GM21717 (cell line): Measurements from ENCODE around the gene STARD6.
A peak's percentile ranks its signal among the peaks of the same experiment; 100 is the strongest.
"Not testable (repeated sequence)": the region's sequence is repeated elsewhere in the genome, so short reads cannot be mapped to it uniquely, and the experiment has no call there.

Source experiments
- ATAC-seq: cut with Tn5 transposase; IDR thresholded peaks from one replicate; pipeline ENCODE4 v1.9.1; 2021; ENCODE audit warnings: mild to moderate bottlenecking, moderate library complexity; ENCODE audit not compliant: unreplicated experiment

Gene STARD6, protein sequence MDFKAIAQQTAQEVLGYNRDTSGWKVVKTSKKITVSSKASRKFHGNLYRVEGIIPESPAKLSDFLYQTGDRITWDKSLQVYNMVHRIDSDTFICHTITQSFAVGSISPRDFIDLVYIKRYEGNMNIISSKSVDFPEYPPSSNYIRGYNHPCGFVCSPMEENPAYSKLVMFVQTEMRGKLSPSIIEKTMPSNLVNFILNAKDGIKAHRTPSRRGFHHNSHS

DNA sequence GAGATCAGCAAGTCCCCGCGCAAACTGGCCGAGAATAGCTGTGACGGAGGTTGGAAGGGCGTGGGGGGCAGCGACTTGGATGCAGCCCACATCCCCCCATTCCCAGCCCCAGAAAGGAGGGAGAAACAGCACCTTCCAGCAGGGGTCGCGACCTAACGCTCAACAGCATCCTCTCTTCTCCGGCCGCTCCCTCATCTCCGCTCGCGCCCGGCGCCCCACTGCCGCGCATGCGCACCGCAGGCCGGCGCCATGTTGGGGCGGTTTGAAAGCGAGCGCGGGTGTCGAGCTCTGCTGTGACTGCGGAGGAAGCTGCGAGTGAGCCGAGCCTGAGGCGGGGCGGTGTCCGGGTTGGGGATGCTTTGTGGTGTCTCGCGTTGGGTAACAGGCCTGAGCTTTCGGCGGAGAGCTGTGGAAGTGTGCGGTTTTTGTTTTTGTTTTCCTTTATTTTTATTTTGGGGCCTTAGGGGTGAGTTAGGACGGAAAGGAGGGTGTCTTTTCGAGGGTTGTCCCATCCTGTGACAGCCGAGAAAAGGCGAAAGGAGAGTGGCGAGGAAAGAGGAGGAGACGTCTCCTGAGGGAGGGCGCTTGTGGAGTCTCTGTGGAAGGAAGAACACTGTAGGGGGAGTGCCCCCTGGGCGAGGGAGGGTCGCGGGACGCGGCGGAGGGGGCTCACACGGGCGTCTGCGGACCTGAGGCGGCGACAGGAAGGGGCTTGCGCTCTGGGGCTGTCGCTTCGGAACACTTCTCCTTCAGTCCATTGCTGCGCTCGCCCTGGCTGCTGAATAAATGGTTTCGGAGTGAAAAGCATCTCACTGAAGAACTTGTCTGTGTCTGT, at the start of gene STARD6, which contains the start of gene C18orf54:
Gene STARD6 (minus strand): TSS at position 199 of the 835 bp plus-strand sequence. CDS start 3,285 bp downstream, outside the sequence.
Gene C18orf54 (plus strand): TSS at position 247 of the 835 bp plus-strand sequence. CDS start 2,667 bp downstream, outside the sequence.
- ATAC-seq = peak; percentile 93

DNA sequence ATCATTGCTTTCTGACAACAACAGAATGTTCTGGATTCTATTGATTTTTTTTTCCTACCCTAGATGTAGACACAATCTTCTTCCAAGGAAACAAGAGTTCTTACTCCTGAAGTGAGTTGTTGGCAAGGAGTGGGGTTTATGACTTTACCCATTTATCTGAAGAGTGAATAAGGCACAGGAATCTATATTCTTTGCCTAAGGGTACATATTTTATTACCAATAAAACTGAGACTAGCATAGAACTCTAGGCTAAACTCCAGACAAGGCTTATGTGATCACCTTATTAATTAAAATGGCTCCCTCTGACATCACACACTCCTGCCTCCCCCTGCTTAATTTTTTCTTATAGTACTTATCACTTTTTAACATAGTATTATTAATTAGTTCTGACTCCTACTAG, 47.6 kb upstream of the STARD6 start:
- no peak for ATAC-seq

DNA sequence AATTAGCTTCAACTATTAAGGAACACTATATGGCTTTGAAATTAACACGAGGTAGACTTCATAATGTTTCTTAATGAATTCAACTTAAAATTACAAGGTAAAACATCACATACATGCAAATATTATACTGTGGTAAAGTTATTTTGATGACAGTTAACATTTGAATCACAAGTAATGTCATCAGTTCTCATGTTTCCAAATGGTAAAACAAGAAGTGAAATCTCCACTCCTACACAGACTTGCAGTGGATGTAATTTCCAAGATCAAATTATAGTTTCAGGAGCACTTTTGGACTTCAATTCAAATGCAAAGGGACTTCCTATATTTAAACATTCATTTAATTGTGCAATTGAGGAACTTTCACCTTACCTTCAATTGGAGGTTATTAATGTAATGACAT, 39.1 kb upstream of the STARD6 start:
- no peak for ATAC-seq

DNA sequence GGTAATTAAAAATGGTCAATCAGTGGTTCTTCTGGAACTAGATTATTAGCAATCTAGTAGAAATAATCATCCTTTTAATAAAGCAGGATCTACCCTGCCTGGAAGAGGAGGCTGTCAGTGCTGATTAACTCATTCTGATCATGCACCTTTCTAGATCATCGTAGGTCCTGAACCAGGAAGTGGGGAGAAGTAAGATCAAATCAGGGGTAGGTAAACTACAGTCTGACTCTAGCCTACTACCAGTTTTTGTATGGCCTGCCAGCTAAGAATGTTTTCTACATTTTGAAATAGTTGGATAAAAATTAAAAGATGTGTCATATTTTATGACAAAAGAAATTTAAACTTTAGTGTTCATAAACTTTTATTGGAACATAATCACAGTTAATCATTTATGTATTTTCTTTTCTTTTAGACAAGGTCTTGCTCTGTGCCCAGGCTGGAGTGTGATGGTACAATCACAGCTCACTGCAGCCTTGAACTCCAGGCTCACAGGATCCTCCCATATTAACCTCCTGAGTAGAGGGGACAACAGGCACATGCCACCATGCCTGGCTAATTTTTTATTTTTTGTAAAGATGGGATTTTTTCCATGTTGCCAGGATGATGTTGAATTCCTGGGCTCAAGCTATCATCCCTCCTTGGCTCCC, 36.1 kb upstream of the STARD6 start:
- no peak for ATAC-seq

DNA sequence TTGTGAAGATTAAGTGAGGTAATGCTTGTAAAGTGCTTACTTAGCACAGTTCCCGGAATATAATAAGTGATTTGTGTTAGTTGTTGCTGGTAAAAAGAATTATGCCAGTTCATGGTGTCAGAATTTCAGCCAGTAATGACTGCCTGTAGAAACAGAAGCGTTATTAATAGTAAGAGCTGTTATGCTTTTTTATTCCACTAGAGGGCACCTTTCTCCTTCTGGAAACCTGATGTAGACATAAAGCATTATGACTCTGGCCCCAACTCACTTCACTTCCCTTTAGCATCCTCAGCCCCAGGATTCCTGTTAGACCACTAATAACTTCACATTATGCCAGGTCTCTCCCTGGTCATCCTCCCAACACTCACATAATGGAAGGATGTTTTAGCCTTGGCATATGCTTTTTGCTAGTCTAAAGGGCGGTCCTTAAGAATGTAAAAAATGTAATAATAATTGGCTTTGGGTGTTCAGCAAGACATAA, 34.9 kb upstream of the STARD6 start:
- peak; percentile 46 for ATAC-seq

DNA sequence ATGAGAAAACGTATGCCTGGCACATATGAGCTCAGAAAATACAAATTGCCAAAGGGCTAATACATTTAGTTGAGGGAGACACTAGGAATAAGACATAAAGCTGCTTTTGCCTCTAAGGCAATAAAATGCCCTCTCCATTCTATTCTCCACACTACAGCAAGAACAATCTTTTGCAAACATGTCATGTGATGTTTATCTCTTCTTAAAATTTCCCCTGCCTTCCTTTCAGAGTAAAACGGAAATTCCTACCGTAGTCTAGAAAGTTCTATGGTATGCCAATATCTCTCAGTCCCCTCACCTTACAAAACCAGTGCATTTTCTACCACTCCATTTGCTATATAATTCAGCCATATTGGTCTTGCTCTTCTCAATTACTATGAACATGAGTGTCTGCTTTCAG, 33.2 kb upstream of the STARD6 start:
- ATAC-seq = no peak

DNA sequence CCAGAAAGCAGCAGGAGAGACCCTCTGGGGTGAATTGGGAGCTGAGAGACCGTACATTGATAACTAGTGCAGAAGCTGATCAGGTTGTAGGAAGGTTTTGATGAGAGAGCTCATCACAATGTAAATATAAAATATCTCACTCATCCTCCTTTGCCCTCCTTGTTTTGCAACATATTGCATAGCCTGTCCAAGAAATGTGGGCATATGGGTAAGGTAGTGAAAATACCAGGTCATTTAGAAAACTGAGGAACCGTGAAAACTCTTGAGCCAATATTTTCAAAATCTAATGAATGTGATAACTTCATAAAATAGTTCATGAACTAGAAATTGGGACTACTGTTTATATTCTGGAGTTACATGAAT, 31.5 kb upstream of the STARD6 start:
- ATAC-seq = peak; percentile 6

DNA sequence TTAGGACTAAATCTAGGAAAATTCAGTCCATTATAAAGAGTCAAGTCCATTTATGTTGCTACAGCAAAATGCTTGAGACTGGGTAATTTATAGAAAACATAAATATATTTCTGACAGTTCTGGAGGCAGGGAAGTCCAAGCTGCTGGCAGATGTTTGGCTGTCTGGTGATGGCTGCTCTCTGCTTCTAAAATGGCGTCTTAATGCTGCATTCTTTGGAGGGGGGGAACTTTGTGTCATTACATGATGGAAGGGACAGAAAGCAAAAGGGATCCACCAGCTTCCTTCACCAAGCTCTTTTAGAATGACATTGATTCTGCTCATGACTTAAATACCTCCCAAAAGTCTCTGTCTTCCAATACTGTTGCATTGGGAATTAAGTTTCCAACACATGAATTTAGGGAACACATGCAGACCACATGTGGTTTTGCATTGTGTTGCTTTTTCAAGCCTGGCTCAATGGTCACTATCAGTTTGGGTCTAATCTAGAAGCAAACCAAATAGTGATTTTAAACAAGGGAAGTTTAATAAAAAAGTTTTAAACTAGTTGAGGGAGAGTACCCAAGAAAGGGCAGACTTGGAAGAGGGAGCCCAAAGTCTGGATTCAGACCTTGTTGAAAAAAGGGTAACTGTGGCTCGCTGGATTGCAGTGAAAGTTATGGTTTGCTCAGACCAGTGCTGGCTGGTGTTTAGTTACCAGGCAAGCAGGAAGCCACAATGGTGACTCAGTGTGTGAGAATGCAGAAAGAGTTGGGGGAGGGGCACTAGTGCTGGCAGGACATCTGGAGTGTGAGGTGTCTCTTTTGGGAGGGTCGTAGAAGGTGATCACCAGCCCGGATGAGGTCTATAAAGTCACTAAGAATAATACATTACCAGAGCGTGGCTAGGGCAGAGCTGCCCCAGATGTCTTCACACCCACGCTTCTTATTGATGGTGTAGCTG, 30.8 kb upstream of the STARD6 start:
- peak; percentile 96 for ATAC-seq

DNA sequence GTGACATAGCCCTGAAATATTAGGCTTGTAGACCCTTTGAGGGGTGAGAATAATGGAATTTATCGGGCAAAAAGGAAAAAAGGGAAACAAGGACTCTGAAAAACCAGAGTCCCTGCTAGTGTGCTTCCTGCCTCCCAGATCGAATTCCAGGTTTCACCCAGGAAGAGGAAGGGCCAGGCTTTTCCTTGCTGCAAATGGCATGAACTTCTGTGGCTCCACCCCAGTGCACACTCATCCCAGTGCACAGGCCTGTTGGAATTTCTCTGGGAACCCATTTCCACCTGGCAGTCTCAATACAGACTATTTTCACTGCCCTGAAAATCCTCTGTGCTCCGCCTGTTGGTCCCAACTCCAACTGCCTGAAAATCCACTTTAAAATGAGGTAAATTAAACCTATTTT, 30.0 kb upstream of the STARD6 start:
- ATAC-seq = no peak

DNA sequence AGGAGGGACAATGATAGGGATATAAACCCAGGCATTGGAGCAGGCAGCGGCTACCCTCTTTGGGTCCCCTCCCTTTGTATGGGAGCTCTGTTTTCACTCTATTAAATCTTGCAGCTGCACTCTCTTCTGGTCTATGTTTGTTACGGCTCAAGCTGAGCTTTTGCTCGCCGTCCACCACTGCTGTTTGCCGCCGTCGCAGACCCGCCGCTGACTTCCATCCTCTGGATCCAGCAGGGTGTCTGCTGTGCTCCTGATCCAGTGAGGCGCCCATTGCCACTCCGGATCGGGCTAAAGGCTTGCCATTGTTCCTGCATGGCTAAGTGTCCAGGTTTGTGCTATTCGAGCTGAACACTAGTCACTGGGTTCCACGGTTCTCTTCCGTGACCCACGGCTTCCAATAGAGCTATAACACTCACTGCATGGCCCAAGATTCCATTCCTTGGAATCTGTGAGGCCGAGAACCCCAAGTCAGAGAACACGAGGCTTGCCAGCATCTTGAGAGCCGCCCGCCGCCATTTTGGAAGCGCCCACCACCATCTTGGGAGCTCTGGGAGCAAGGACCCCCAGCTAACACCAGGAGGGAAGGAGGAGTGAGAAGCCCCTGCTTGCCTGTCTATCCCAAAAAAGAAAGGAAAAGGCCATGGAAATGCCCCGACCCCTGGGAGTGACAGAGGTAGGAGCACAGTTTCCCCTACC, 29.3 kb upstream of the STARD6 start:
- not testable (repeated sequence) for ATAC-seq

DNA sequence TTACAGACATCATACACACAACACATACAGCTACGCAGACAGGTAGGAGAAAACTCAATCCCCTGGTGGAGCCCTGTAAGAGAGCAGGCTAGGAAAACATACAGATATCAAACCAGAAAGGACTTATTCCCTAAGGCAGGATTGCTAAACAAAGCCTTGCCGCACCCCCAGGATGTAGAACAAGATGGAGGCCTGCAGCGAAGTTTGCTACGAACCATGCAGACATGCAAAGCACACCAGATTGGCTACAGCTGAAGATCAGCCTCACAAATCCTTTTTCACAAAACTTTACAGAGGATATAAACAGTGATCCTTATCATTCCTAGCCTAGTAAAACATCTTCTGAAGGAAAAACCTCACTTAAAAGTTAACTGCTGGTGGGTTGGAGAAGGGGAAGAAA, 28.4 kb upstream of the STARD6 start:
- no peak for ATAC-seq

DNA sequence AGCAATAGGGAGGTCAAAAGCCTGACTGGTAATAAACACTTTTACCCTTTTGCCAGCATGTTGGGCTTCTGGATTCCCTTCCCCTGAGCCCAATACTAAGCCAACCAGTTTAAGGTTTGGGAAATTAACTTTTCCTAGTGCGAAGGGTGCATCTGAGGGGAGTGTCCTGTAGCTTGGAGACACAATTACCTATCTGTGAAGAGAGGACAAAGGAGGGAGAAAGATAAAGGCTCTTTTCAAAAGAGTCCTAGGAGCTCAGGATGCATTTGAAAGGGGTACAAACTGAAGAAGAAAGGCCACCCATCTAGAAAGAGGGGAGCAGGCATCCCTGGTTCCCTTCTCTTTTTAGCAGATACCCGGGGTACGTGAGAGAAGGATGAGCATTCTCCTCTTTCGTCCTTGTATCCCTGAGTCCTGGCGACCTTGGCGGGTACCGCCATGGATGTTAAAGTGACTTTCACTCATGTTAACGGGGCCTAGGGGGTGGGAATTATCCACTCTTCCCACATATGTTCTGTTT, 25.1 kb upstream of the STARD6 start:
- ATAC-seq = no peak

DNA sequence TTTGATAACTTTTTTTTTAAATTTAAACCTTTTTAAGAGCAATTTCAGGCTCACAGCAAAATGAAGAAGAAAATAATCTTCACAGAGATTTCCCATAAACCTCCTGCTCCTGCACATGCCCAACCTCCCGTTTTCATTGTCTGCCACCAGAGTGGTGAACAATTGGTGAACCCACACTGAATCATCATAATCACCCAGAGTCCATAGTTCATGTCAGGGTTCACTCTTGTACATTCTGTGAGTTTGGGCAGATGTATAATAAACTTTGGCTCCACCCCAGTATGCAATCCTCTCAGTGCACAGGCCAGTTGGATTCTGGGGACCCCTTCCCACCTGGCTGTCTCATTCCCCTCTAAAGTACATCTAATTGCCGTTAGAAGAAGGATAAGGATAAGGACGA, 24.4 kb upstream of the STARD6 start:
- ATAC-seq = no peak

DNA sequence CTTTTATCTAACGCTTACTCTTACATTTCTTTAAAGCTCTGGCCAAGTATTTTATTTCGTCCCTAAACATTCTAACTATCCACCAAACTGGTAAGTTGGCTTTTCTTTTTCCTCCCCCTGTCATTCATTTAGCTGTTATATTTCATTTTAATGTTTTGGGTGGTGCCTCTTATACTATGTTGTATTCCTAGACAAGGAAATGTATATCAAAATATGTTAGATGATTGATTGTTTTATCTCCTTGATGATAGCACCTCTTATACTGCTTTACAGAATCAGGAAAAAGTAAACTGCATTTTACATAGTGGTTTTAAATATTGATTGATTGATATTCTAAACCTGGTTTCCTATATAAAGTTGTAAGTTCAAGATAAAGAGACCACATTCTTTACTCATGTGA, 24.0 kb upstream of the STARD6 start:
- ATAC-seq = no peak

DNA sequence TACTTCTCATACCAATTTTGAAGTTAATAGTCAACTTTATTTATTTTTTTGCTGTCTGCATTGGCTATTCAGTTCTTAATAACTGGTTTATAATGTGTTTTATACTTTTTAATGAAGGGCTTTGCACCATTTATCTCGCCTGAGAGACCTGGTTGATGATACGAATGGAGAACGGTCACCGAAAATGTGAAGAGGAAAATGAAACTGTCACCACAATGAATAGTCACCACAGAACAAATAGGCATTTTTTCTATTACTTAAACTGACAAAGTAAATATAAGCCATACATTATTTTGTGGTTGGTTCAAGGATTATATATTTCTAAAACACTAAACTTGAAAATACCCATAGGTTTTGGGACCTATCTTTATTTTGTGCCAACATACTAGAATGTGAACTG, 20.4 kb upstream of the STARD6 start:
- no peak for ATAC-seq

DNA sequence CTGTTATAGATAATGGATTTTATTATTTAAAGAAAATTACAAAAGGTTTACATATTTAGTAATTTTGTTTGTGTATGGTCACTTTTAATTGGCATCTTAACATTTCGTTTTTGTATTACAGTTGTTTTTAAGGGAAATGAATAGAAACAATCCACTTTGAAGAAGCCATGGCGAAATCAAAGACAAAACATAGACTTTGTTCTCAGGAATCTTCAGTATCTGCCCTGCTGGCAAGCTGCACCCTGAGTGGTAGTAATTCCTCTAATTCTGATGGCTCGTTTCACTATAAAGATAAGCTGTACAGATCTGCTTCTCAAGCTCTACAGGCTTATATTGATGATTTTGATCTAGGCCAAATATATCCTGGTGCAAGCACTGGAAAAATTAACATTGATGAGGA, 2.7 kb upstream of the STARD6 start:
- ATAC-seq = no peak

DNA sequence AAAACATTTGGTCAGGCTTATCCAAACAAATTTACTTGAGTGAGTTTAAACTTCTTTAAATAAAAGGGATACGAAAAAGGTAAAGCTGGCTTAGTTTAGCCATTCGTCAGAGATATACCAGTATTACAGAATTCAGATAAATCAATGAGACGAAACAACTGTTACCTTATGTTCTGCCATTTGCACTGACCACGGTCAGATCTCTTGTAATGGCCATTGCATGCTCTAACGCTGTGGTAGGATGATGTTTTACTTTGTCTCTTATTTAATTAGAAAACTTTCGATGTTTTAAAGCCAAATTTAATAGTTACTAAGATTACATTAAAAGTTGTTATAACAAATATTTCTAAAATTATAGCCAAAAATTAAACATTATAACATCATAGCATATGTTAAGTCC, 1.6 kb upstream of the STARD6 start:
- ATAC-seq = no peak

DNA sequence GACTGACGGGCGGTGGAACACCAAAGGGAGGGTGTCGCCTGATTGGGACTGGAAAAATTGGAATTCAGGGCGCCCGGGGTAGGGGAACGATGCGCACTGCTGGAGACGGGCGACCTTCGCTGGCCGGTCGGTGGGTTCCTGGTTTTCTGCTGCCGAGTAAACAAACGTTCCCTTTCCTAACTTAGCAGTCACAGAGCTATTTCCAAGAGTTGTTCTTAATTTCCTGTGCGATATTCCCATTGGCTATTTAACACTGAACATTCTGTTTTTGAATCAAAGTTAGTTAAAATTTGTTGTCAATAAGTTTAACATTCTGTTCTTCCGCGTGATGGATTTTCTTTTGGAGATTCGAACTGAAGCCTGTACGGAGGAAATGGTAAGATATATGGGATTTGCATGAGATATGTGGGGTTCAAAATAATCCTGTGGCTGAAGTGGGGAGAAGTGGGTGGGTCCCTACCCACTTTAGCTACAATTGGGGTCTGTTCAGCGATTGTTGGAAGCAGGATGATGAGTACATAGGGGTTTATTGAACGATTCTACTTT, 910 bp upstream of the STARD6 start:
- peak; percentile 13 for ATAC-seq

DNA sequence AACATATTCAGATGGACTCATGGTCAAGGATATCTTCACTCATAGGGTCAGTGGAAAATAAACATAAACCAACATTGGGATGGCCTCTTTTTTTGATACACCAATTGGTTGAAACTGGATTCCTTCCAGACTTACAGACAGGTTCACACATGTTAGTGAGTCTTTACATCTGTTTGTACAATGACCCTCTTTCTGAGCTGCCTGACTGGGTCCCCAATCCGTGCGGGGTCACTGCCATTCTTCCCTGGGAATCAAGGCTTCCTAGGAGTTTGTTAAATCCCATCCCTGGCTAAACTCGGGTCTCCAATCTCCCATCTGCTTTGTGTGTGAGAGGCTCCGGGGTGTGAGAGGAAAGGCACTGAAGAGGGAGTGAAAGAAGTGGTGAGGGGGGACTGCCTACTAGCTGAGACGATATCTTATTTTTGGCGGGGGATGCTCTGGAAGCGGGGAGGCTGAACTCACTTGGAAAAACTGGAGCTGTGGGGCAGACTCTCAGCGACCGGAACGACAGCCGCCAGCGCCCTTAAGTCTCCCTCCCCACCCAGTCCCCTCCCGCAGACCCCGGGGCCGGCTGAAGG, 487 bp downstream of the STARD6 start:
- ATAC-seq = peak; percentile 41
